Measurements from ENCODE around the gene TENM3.
A peak's percentile ranks its signal among the peaks of the same experiment; 100 is the strongest.

TENM3 gene

DNA sequence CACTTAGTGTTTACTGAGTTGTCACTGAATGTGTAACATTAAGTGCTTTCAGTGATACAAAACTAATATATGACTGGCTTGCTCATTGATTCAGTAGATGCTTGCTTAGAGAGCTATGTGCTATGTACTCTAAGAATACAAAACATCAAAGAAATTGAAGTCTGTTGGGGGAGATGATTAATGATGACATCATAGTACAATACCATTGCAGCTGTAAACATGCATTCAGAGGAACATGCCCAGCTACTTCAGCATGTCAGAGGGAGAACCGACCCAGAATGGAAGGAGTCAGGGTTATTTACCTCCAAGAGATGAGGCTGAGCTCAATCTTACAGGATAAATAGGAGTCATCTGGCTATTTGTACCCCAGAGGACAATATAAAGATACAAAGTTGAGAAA, 290.8 kb downstream of the TENM3 start:
- CTCF ChIA-PET: interaction anchor here (0.6 kb wide), 1 partner anchor 89 kb away, joined by 3 read pairs; no protein-coding TSS in a partner anchor
- POLR2A ChIA-PET (ENCODE audit: low non-redundant PET): no interaction called here

DNA sequence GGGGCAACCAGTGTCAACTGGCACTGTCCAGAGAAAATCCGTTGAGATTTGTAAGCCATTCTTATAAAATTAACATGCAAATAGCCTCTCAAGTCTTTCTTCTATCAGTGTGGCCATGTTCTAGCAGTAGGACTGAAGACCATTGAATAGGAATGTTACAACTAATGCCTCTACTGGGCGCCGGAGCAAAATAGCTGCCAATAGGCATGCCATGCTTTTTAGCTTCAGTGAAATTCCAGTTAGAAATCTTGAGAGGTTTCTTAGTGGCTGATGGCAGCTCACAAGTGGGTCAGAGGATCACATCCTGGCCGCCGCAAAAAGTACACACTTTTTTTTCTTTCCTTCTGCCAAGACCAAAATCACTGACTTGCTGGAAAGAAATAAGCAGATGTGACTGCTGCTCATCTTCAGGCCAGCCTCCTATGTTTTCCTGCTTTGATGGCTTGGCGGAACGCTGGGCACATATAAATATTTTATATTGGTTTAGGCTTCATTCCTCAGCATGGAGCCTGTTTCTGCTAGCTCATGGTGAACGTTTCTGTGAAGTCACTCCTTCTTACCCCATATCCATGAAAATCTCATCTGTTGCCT, 293.1 kb downstream of the TENM3 start:
- TF ChIP-seq, protein P1, sequence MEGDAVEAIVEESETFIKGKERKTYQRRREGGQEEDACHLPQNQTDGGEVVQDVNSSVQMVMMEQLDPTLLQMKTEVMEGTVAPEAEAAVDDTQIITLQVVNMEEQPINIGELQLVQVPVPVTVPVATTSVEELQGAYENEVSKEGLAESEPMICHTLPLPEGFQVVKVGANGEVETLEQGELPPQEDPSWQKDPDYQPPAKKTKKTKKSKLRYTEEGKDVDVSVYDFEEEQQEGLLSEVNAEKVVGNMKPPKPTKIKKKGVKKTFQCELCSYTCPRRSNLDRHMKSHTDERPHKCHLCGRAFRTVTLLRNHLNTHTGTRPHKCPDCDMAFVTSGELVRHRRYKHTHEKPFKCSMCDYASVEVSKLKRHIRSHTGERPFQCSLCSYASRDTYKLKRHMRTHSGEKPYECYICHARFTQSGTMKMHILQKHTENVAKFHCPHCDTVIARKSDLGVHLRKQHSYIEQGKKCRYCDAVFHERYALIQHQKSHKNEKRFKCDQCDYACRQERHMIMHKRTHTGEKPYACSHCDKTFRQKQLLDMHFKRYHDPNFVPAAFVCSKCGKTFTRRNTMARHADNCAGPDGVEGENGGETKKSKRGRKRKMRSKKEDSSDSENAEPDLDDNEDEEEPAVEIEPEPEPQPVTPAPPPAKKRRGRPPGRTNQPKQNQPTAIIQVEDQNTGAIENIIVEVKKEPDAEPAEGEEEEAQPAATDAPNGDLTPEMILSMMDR (conservative IDR thresholded peaks at IDR 0.05; ENCODE audit: low read depth): no peak
- no peak overlapping the region for H3K27ac ChIP-seq
- POLR2A ChIA-PET (ENCODE audit: low non-redundant PET): no interaction called here
- CTCF ChIA-PET: no interaction called here
- DNase-seq (ENCODE audit: low spot score): no peak

More for the DNA sequence above, 290.8 kb downstream of the TENM3 start:
- H3K27ac ChIP-seq: no peak overlapping the region
- TF ChIP-seq, protein P1 (conservative IDR thresholded peaks at IDR 0.05; ENCODE audit: low read depth): no peak
- peak; percentile 62 for DNase-seq (ENCODE audit: low spot score)

DNA sequence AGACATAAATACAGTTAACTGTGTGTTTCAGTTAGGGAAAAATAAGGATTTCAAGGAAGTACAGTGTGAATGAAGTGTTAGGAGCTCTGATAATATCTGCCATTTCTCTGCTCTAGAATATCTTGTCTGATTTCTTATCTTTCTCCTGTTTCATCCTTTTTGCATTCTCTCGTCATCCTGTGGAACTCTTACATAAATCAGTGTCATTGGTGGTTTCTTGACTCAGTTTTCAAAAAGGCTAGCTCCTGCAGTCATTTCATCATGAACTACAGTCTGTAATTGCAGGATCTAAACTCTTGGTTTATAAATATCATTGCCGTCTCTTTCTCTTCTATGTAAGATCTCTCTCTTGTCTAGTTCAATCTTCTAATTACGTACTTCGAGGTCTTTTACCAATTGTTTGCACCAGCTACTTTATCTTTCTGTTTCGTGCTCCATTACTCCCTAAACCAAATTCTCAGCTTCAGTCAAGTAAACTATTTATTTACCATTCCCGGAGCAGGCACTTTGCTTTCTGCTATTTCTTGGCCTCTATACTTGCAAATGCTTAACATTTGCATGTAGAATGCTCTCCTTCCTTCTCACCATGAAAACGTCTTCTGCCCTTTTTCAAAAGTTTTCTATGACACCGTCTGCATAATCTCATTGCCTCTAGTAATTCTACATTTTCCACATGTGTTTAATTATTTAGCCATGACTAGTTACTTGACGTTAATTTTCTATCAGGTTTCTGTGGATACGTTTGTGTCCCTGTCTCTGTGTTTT, 294.0 kb downstream of the TENM3 start:
- POLR2A ChIA-PET (ENCODE audit: low non-redundant PET): no interaction called here
- TF ChIP-seq, protein P1 (conservative IDR thresholded peaks at IDR 0.05; ENCODE audit: low read depth): no peak
- no peak overlapping the region for H3K27ac ChIP-seq
- CTCF ChIA-PET: no interaction called here
- DNase-seq (ENCODE audit: low spot score): no peak

DNA sequence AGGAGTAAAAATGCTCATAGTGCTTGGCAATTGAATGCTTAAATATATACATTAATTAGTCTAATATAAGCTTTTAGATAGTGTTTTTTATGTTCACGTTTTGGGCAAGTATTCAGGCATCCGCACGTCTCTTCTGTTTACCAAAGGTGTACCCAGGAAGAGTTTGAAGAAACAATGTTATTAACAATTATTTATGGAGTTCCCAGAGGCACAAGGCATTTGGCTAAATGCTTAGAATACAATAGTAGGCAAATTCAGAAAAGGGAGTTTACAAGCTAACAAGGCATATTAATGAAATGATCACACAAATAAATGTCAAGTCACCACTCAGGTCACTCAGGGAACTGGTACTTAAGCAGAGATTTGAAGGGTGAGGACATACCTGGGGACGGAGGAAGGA, 294.8 kb downstream of the TENM3 start:
- DNase-seq (ENCODE audit: low spot score): no peak
- POLR2A ChIA-PET (ENCODE audit: low non-redundant PET): no interaction called here
- no peak overlapping the region for H3K27ac ChIP-seq
- TF ChIP-seq, protein P1 (conservative IDR thresholded peaks at IDR 0.05; ENCODE audit: low read depth): no peak
- CTCF ChIA-PET: no interaction called here

DNA sequence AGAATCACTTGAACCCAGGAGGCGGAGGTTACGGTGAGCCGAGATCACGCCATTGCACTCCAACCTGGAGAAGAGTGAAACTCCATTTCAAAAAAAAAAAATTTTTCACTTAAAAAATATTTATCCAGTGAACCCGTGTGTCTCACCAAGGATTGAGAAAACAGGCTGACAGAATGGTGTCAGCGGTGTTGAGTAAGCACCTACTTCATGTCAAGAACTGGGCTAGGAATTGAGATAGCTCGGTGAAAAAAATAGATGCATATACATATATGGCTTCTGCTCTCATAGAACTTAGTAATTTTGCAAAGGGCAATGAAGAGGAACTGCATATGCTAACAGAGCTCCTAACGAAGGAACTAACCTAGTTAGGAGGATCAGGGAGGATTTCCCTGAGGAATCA, 297.3 kb downstream of the TENM3 start:
- no peak for DNase-seq (ENCODE audit: low spot score)
- ChIA-PET POLR2A (ENCODE audit: low non-redundant PET) (no interaction called here), CTCF (no interaction called here)
- TF ChIP-seq, protein P1 (conservative IDR thresholded peaks at IDR 0.05; ENCODE audit: low read depth): no peak
- no peak overlapping the region for H3K27ac ChIP-seq

DNA sequence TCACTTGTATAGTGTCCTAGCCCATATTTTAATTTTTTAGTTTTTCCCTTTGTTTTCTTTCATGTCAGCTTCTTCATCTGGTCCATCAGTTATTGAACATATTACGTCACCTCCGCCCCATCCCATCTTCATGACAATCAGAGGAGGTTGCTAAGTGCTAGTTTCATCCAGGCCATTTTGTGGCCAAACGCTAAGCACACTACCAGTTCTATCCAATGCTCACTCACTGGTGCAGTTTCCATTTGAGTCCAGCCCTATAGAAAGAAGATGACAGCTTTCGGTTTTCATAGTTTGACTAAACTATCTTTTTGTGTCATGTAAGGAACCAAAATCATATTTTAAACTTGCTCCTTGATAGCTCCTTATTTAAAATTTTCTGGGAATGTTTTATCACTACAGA, 304.2 kb downstream of the TENM3 start:
- DNase-seq (ENCODE audit: low spot score): no peak
- H3K27ac ChIP-seq: no peak overlapping the region
- CTCF ChIA-PET: no interaction called here
- POLR2A ChIA-PET (ENCODE audit: low non-redundant PET): no interaction called here
- TF ChIP-seq, protein P1 (conservative IDR thresholded peaks at IDR 0.05; ENCODE audit: low read depth): no peak

All from RWPE1 (cell line).